Measurements from ENCODE around the gene SMAD3. TPM values are rescaled to one million over a fixed set of nuclear protein-coding genes. Genes with fewer than 3 reads are reported as not detected.

Gene SMAD3
- total and polyA plus RNA-seq, 2 of the 8 experiments (the other 6 are each of a cell fraction or from before 2014, with no cell fraction given): 10.1 to 12.4 TPM

DNA sequence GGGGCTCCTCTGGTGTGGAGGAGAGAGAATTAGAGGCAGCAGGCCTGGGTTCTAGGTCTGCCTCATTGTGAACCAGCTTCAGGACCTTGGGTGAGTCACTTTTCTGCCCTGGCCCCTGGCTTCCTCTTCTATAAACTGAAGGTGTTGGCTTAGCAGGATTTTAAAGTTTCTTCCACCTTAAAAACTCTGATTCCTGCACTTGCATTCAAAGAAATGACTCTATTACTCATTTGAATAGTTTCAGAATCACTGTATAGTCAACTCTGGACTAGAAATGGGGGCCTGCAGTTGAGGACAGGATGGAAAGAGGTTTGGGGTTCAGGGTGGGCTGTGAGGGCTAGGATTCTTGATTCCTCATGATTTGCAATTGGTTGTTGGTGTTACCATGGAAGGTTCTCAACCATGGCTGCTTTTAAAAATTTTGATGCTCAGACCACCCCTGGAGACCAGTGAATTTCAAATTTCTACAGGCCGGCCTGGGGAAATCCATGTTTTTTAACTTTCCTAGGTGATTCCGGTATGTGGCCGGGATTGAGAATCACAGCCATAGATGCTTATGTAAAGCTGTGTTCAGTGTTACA, 19.9 kb downstream of the SMAD3 start:
- Histone ChIP-seq H3K23ac (ENCODE audit: insufficient read length) (no peak overlapping the region), H3K23me2 (ENCODE audit: low read depth, low read length) (no peaks in the 10 kb centered on the region), H2BK20ac (ENCODE audit: low read length) (no peak overlapping the region), H4K20me1 (replicated peaks in 1 of 2; ENCODE audit: control insufficient read depth in 1 of 2, insufficient read depth in 2 of 2, low read length in 2 of 2) (no peaks in the 10 kb centered on the region), H3K79me2 (ENCODE audit: control insufficient read depth in 1 of 2, insufficient read depth in 2 of 2, low read length in 2 of 2) (peaks cover 0 to 2% of the 10 kb centered on the region in 2 experiments; a peak in 1 of 4 replicates), H2AFZ (ENCODE audit: low read length) (no peak overlapping the region), H3K36me3 (ENCODE audit: control insufficient read depth in 2 of 4, insufficient read depth in 4 of 4, low read length in 3 of 4) (no peaks in the 10 kb centered on the region; a peak in 1 of 8 replicates), H3K27ac (ENCODE audit: low read depth, low read length) (no peak overlapping the region), H3K18ac (ENCODE audit: extremely low read depth, low read length) (no peak overlapping the region), H2AK5ac (ENCODE audit: low read depth, low read length) (no peak overlapping the region), H3K4me1 (replicated peaks in 1 of 4; ENCODE audit: control insufficient read depth in 3 of 4, insufficient read depth in 4 of 4, low read length in 3 of 4) (peaks cover under 1 to 8% (median 6%) of the 10 kb centered on the region in 4 experiments), H3K4me2 (ENCODE audit: insufficient read depth in 1 of 2, low read depth in 2 of 2, low read length in 2 of 2) (no peak overlapping the region), H4K91ac (replicated peaks; ENCODE audit: insufficient read length, low read length) (no peak overlapping the region), H3K56ac (replicated peaks; ENCODE audit: insufficient read length, low read depth, low read length) (no peak overlapping the region), H2BK120ac (replicated peaks; ENCODE audit: low read depth, low read length) (no peak overlapping the region), H3K79me1 (ENCODE audit: low read depth, low read length) (no peaks in the 10 kb centered on the region; the same call in none of the 2 replicates), H2BK12ac (ENCODE audit: low read depth, low read length) (no peak overlapping the region), H3K9ac (replicated peaks in 1 of 4; ENCODE audit: extremely low read depth in 1 of 4, low read depth in 3 of 4, low read length in 3 of 4) (no peak overlapping the region), H3K4me3 (ENCODE audit: extremely low read depth in 1 of 4, insufficient read depth in 2 of 4, low read depth in 3 of 4, low read length in 4 of 4) (no peak overlapping the region), H2BK15ac (ENCODE audit: low read length) (no peak overlapping the region), H4K5ac (ENCODE audit: insufficient read length, low read depth, low read length) (no peak overlapping the region), H3K14ac (ENCODE audit: insufficient read length) (no peak overlapping the region), H4K8ac (ENCODE audit: extremely low read depth, insufficient read depth, low read length) (no peak overlapping the region), H3K27me3 (replicated peaks in 1 of 4; ENCODE audit: control insufficient read depth in 3 of 4, extremely low read depth in 1 of 4, insufficient read depth in 3 of 4, low read length in 3 of 4) (no peaks in the 10 kb centered on the region), H2BK5ac (ENCODE audit: low read depth, low read length) (no peak overlapping the region), H3K9me3 (ENCODE audit: insufficient read depth in 2 of 2, low read depth in 1 of 2, low read length in 1 of 2) (no peaks in the 10 kb centered on the region), H3K4ac (replicated peaks; ENCODE audit: insufficient read length, low read depth, low read length) (no peak overlapping the region)
- DNase-seq (ENCODE audit: low read depth in 1 of 2, low spot score in 2 of 2) (no peak), FAIRE-seq (no peak)
- POLR2A ChIA-PET (ENCODE audit: partially characterized antibody): interaction anchor here (0.7 to 1.0 kb wide), 2 partner anchors 20 to 69 kb away, joined by 3 read pairs; partner anchors contain the start of gene SMAD3
- CTCF ChIA-PET (ENCODE audit: partially characterized antibody): interaction anchor here (1.0 kb wide), 1 partner anchor 15 kb away, joined by 3 read pairs; no protein-coding TSS in a partner anchor
- 93% methylated on average over 3 of the region's 3 CpGs; no CpG with 5 or more reads in 1 of the 2 experiments for WGBS, 2 experiments (ENCODE audit: extremely low coverage in 1 of 2, insufficient coverage in 1 of 2, insufficient read length in 1 of 2, insufficient replicate concordance in 2 of 2, low coverage in 1 of 2, low lambda C conversion rate in 2 of 2, missing lambda C conversion rate in 1 of 2)
- no peak for TF ChIP-seq JUND (IDR thresholded peaks at IDR 0.05; ENCODE audit: low read length)
- no peak for TF ChIP-seq SP4 (IDR thresholded peaks at IDR 0.05; ENCODE audit: low read length)
- TF ChIP-seq BACH1 (IDR thresholded peaks at IDR 0.05; ENCODE audit: low read length): no peak
- no peak for TF ChIP-seq SUZ12 (IDR thresholded peaks at IDR 0.05; ENCODE audit: low read length)
- no peak for TF ChIP-seq CBX5 (IDR thresholded peaks at IDR 0.05; ENCODE audit: low read depth, low read length)
- no peak for TF ChIP-seq HDAC6 (IDR thresholded peaks at IDR 0.05; ENCODE audit: low read depth, low read length)

Data from H1 (cell line).